Measurements from ENCODE around the gene PLCG2.
"Not testable (repeated sequence)": the region's sequence is repeated elsewhere in the genome, so short reads cannot be mapped to it uniquely, and the experiment has no call there.

Gene PLCG2

DNA sequence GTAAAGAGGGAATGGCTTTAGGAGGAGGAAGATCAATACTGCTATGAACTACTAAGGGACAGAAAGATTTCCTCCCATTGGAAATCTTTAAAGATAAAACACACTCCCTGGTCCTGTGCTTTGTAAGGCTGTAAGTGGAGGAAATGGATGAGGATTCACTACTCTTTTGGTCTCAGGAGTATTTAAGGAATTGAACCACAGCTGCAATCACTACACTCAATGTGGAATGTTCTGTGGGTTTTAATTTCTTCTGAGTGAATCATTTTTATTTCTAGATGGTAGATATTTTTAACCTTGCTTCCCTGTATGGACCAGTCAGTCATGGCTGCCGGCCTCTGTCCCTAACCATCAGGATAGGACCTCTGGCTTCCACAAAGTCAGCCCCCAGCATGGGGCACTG is 166.6 kb downstream of the PLCG2 start:
- no peak for DNase-seq

GRCh38 chr16:81946206-81946605 is 167.1 kb downstream of the PLCG2 start:
- DNase-seq, result no peak

DNA sequence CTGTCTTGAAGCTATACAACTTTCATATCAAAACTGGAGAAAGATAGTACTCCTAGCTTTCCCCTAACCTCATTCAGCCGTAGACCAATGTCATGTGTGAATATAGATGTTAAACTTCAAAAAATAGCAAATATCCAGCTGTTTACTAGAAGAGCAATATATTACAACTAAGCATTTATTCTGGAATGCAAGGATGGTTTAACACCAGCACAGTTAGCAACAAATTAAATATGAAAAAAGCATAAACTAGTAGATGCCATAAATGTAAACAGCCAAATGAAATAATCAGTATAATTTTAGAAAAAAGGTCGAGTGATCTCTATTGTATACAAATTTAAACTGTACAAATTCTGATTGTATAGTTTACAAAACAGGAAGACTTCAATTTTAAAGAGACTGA is 172.5 kb downstream of the PLCG2 start:
- no peak for DNase-seq

DNA sequence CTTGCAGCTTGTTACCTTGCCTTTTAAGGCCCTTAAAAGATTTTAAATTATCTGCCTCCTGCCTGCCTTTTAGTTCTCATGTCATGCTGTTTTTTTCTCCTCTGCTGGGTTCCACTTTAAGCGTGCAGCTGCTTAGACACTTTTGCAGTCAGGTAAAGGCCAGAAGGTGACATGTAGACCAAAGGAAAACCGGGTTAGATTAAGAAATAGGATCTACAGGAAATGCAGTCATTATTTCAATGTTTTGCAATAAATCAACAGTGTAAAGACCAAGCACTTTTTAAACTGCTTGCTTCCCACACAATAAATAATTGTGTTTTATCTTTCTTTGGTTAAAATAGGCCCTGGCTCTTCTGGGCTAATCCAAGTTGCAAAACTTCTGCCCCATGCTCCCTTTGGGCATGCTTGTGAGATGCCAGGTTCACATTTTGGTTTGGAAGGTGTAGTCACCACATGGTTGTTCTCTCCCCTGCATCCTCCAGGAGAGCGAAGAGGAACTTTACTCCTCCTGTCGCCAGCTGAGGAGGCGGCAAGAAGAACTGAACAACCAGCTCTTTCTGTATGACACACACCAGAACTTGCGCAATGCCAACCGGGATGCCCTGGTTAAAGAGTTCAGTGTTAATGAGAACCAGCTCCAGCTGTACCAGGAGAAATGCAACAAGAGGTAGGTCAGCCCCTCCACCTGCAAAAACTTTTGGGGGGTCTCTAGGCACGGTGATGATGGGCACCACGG is 177.3 kb downstream of the PLCG2 start:
- DNase-seq, result no peak

GRCh38 chr16:81964808-81965207 is 185.7 kb downstream of the PLCG2 start:
- DNase-seq, result no peak

DNA sequence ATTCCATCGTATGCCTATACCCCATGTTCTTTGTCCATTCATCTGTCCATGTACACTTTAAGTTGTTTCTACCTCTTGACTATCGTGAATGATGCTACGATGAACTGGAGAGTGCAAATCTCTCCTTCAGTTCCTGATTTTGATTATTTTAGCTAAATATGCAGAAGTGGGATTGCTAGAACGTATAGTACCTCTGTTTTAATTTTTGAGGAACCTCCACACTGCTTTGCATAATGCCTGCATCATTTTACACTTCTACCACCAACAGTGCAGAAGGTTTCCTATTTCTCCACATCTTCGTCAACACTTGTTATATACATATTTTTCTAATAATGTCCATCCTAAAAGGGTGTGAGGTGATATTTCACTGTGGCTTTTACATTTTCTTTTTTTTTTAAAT is 188.3 kb downstream of the PLCG2 start:
- DNase-seq, result no peak

GRCh38 chr16:81971853-81972252 is 192.8 kb downstream of the PLCG2 start:
- no peak for DNase-seq

GRCh38 chr16:81973737-81974136 is 194.6 kb downstream of the PLCG2 start:
- DNase-seq, result no peak

- DNase-seq, result no peak
These were observed 196.5 kb downstream of the PLCG2 start for GRCh38 chr16:81975637-81976036.

- not testable (repeated sequence) for DNase-seq
These were observed 198.3 kb downstream of the PLCG2 start for GRCh38 chr16:81977335-81977942.

DNA sequence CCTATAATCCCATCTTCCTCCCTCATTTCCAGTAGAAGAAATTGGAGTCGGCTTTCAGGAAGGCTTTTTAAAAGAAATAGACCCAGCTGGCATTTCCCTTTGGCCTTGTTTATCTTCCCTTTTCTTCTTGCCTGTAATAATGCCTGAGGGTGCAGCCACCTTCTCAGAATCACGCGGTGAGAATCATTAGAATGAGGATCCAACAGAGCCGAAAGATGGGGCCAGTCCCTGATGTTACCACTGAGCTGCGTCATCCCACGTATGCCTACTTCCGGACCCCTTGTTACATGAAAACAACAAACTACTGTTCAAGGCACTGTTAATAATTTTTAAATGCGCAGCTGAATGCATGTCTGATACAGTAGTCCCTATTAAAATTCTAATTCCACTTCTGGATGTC is 208.0 kb downstream of the PLCG2 start:
- DNase-seq, result no peak

GRCh38 chr16:81987706-81988105 is 208.6 kb downstream of the PLCG2 start:
- DNase-seq, result no peak

- no peak for DNase-seq
These were observed 213.8 kb downstream of the PLCG2 start for GRCh38 chr16:81992859-81993258.

DNA sequence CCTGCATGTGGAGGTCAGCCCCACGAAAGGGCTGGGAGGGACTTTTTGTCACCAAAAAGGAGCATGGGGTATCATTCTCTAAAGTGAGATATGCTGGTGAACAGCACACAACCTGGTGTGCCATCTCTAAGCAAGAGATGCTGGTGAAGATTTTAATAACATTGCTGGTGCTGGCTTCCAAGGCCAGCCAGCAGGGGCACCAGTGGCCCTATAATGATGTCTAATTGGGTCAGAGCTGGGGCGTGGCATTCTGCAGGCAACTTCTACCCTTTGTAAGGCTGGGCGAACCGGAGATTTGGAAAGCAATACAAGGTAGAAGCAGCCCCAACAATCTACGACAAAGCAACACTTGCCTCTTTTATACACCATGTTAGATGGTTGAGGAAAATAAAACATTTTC is 215.4 kb downstream of the PLCG2 start:
- no peak for DNase-seq

DNA sequence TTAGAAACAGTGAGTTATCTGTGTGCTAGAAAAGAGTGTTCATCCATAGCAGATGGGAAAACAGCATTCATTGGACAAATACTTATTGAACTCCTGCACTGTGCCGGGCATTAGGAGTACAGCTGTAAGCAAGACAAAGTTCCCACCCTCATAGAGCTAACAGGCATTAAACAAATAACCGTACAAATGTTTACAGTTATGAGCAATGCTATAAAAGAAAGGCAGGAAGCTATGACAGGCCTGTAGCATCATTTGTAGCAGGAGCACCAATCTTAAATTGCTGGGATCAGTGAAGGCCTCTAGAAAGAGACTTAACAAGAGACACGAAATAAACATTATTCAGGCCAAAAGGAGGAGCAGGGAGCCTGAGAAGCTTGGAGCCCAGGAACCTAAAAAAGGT is 216.6 kb downstream of the PLCG2 start:
- no peak for DNase-seq

DNA sequence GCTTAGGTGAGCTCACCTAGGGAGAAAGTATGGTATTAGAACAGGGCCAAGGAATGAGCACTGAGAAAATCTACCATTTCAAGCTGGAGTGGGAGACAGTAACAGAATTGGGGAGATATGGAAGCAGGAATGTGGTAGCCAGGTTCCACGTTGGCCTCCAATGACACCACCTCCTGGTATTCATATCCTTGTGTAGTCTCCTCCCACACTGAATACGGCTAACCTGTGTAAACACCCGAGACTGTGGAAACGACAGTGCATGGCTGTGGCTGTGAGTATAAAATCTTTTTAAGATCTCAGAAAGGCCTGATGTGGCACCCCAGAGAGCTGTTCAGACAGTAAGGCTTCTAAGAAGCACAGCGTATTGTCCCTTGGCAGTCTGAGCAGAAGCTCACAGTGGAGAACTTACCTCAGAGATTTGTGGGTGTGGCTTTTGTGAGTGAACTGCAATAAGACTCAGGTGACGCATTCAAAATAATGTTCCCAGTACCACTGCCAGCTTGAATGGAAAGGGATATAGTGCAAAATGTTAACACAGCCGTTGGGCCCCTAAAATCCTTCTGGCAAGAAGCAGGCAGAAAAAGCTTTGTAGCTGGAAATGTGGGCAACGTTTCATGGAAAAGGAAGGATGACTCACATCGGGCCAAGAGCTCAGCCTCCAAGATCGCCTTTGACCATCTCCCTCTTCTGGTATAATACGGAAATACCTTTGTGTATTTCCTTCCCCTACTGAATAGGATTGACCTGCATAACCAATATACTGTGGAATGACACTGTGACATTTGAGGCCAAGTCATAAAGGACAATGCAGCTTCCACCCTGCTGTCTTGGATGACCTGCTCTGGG is 217.8 kb downstream of the PLCG2 start:
- DNase-seq, result peak; percentile 33

DNA sequence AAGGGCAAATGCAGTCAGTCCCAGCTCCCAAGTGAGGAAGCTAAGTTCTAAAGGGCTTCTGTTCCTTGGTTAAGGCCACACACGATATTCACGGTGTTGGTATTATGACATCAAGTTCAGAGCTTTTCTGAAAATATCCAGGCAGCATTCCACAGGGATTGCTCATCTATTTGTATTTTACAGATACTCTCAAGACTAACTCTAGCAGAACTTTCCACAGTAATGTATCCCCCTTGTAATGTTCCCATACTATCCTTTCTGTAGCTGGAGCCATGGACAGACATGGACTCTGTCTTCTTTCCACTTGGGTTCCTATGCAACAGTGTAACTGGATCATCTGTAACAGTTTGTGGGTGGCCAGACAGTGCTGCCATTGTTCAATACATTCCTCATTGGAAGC is 218.6 kb downstream of the PLCG2 start:
- no peak for DNase-seq

- DNase-seq, result no peak
These were observed 223.7 kb downstream of the PLCG2 start for GRCh38 chr16:82002831-82003230.

DNA sequence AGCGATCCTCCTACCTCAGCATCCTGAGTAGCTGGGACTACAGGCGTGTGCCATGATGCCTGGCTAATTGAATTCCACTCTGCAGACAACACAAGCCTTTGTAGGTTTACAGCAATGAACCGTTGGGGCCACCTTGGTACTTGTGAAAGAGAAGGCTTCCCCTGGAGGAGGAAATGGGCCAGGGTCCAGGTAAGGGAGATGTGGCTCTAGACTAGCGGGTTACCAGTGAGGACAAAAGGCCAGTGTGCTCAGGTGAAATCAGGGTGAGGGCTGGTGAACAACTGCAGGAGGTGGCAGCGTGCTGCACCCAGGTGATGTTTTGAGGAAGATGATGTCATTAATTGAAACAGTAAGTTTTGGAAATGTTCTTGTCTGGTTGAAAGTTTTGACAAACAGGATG is 225.5 kb downstream of the PLCG2 start:
- no peak for DNase-seq

DNA sequence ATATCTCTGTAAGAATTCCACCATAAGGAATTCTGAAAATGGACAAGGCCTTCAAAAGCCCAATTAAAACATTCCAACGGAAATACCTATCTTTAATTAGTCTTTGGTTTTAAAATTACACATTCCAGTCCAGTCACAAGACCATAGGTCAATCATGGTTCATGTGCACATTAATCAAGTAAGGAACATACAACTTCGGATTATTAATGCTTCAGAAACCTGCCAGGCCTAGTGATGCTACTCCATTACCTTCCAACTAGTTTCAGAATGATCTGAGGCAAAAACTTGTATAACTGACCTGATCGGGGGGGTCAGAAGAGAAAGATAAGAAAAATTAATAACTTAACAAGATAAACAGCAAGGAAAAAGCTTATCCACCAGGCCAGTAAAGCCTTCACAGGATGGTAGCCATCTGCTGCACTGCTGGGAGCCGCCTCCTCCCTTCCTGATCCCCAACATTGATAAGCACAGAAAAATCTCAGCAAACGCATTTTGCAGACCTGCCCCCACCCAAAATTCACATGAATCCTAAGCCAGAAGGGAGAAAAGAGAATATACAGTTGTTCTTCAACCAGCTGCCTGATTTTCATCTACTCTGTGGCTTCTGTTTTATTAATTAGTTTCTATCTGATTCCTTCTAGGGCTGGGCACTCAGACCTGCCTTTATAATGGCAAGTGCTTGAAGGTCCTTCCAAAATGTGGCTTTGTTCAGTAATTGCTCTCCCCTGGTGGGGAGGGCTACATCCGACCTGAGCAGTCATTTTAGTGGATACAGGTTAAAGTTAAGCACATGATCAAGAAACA is 226.1 kb downstream of the PLCG2 start:
- DNase-seq, result no peak

DNA sequence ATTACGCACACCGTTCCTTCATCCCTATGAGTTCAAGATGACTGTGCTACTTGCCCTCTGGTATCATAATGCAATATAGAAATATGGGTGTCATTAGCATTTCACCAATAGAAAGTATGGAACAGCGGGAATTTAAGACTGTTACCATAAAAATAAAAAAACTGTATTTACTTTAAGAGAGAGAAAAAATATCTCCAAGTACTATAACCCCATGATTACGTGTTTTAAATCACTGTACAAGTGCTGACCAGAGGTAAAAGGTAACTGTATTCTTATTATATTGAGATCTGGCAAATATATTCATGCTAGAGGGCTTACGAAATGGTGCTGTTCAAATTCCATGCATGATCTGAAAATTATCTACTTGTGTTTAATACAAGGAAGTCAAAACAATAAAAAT is 226.9 kb downstream of the PLCG2 start:
- DNase-seq, result no peak

DNA sequence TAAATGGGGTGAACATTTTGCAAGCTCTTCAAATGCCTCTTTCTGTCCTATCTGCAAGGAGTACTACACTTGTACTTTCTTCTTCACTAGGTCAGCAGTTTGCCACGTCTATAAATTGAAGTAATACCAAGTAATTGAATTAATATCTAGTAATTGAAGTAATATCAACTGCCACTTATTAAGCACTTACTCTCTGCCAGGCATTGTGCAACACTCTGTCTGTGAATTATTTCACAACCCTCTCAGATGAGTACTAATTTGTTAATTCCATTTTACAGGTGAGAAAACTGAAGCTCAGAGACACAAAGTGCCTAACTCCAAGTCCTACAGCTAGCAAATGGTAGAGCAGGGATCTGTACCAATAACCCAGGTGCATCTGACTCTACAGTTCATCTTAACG is 228.1 kb downstream of the PLCG2 start:
- DNase-seq, result no peak

GRCh38 chr16:82008957-82009592 is 230.0 kb downstream of the PLCG2 start:
- no peak for DNase-seq

Measured in 8988T (cell line).